Measurements from ENCODE around the gene KCNJ11.

KCNJ11 gene

DNA sequence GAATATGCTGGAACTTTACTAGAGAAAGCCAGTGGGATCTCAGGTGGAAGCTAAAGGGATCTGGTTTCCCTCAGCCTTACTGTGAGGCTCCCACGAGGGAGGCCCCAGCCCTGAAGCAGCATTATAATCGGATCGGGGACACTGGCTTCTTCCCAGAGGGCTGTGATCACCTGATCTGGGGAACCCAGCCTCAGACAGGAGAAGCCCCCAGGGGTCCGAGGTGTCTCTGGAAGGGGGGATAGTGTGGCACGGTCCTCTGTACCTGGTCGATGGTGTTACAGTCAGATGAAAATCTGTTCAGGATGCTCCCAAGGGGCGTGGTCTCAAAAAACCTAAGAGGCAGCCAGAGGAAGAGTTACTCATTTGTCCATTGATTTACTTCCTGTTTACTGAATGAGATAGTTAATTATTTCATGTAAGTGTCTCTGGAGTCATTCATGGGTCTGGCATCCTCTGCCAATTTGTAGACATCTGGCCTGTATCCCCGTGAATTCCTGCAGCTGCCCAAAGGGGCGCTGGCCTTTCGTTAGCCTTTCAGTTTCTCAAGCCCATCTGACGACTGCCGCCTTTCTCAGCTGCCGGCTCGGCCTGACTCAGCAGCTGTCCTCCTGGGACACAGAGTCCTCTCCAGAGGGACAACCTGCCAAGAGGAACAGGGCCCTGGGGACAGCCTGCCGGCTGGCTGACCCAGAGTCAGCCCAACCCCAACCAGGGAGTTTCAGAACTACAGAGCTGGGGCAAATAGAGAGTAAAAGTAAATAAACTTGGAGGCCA is 17.0 kb upstream of the KCNJ11 start:
- in situ Hi-C loops (cut with MboI; ENCODE audit: low pct_unique_long_range_greater_than_20kb, low sequenced_read_pairs, unreplicated experiment): no loop called here
- TF ChIP-seq, protein P1, sequence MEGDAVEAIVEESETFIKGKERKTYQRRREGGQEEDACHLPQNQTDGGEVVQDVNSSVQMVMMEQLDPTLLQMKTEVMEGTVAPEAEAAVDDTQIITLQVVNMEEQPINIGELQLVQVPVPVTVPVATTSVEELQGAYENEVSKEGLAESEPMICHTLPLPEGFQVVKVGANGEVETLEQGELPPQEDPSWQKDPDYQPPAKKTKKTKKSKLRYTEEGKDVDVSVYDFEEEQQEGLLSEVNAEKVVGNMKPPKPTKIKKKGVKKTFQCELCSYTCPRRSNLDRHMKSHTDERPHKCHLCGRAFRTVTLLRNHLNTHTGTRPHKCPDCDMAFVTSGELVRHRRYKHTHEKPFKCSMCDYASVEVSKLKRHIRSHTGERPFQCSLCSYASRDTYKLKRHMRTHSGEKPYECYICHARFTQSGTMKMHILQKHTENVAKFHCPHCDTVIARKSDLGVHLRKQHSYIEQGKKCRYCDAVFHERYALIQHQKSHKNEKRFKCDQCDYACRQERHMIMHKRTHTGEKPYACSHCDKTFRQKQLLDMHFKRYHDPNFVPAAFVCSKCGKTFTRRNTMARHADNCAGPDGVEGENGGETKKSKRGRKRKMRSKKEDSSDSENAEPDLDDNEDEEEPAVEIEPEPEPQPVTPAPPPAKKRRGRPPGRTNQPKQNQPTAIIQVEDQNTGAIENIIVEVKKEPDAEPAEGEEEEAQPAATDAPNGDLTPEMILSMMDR (IDR thresholded peaks at IDR 0.05; ENCODE audit: extremely low read depth, insufficient read depth, missing control alignments): no peak
- no peak for DNase-seq (ENCODE audit: low spot score)

DNA sequence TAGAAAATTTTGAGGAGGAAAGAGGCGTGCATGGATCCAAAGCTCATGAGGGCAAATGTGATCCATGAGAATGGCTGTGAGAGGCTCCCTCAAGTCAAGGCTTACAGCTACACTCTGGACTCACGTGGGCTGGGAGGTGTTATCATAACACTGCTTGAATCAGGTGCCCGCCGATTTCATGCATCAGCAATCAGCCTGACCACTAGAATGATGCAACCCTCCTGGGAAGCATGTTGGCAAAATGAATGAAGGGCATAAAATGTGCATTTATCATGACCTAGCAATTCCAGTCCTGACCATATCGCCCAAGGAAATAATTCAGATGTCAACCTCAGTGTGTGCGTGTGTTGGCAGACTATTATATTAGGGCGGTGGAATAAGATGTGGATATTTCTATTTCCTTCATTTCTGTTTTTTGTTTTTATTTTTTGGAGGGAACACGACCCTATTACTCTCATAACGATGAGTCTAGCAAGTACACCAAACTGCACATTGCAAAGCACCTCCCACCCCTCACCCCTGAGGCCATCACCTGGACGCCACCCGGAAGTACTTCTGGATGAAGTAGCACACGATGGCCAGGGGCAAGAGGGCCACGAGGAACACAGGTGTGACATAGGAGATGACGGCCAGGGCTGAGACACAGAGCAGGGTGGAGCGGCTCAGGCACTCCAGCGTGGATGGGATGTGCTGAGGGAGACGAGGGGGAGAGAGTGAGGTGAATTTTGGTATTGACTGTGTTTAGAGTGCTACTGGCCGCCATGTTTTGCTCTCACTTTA is 15.7 kb upstream of the KCNJ11 start:
- no peak for DNase-seq (ENCODE audit: low spot score)
- TF ChIP-seq, protein P1 (IDR thresholded peaks at IDR 0.05; ENCODE audit: extremely low read depth, insufficient read depth, missing control alignments): no peak
- in situ Hi-C loops (cut with MboI; ENCODE audit: low pct_unique_long_range_greater_than_20kb, low sequenced_read_pairs, unreplicated experiment): no loop called here

DNA sequence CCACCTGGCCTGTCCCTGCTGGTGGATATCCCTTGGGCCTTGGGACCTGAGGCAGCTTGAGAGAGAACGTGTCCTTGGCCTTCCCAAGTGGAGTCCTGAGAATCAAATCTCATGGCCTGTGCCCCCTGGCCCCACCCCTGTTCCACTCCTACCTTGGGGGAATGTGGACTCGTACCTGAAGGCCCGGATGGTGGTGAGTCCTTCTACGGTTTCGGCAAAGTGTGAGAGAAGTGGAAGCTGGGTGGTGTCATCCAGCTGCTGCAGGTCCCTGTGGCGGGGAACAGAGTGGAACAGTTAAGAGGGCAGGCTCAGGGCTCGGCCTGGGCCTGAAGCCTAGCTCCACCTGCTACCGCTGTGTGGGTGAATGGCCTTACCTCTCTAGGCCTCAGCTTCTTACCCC is 14.0 kb upstream of the KCNJ11 start:
- no peak for DNase-seq (ENCODE audit: low spot score)
- in situ Hi-C loops (cut with MboI; ENCODE audit: low pct_unique_long_range_greater_than_20kb, low sequenced_read_pairs, unreplicated experiment): no loop called here
- TF ChIP-seq, protein P1 (IDR thresholded peaks at IDR 0.05; ENCODE audit: extremely low read depth, insufficient read depth, missing control alignments): no peak

DNA sequence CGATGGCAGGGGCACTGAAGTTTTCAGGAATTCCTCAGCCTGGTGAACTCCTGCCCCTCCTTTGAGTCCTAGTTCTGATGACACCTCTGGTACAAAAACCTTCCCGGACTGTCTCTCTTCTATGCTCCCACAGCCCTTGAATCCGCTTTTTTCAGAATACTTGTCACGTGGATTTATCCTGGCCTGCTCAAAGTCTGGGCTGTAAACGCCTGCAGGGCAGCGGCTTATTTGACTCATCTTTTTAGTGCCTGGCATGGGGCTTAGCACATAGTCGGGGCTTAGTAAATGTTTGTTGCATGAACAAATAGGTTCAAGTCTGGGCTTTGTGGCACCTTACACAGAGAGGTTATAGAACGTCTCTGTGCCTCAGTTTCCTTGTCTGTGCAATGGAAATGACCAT is 13.4 kb upstream of the KCNJ11 start:
- DNase-seq (ENCODE audit: low spot score): no peak
- TF ChIP-seq, protein P1 (IDR thresholded peaks at IDR 0.05; ENCODE audit: extremely low read depth, insufficient read depth, missing control alignments): no peak
- in situ Hi-C loops (cut with MboI; ENCODE audit: low pct_unique_long_range_greater_than_20kb, low sequenced_read_pairs, unreplicated experiment): no loop called here

DNA sequence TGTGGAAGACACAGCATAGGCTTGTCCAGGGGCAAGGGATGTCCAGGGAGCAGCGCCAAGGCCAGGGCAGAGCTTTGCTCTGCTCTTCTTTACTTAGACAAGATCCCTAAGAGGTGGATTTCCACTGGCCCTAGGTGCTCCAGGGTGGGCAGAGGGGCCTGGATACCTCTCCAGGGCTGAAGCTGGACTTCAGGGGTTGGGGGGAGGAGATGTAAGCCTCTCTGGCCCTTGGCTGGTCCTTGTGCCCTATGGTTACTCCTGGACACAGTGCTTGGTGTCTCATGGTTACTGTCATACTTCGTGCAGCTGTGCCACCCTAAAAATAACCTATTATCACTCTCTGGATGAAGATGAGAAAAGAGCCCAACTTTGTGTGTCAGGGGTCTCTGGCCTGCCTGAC is 12.9 kb upstream of the KCNJ11 start:
- in situ Hi-C loops (cut with MboI; ENCODE audit: low pct_unique_long_range_greater_than_20kb, low sequenced_read_pairs, unreplicated experiment): no loop called here
- no peak for DNase-seq (ENCODE audit: low spot score)
- TF ChIP-seq, protein P1 (IDR thresholded peaks at IDR 0.05; ENCODE audit: extremely low read depth, insufficient read depth, missing control alignments): no peak

DNA sequence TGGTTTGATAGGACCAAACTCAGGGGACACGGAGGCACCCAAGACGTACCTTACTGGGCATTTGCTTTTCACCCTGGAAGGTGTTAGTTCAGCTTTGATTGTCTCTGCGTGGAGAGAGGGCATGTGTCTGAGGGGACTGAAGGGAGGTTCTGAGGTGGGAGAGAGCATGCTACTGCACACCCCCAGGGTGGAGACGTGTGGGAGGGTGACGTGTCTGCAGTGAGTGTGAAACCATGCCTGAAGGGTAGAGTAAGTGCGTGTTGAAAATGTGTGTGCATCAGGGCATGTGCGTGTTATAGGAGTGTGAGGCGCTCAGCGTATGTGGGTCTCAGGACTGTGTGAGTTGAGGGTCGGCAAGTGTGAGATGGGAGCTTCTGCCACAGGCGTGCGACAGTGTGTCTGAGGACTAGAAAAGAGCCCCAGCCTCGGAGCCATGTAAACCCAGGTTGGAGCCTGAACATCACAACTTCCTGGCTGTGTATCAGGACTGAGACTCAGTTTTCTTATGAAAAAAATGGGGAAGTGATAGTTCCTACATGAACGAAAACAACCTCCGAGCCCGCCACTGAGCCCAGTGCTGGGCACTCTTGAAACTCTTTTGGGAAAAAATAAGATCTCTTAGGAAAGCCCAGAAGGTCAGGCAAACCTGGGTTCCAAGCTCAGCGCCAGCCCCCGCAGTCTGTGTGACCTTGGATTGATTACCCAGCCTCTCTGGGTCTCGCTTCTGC is 11.8 kb upstream of the KCNJ11 start:
- TF ChIP-seq, protein P1 (IDR thresholded peaks at IDR 0.05; ENCODE audit: extremely low read depth, insufficient read depth, missing control alignments): no peak
- no peak for DNase-seq (ENCODE audit: low spot score)
- in situ Hi-C loops (cut with MboI; ENCODE audit: low pct_unique_long_range_greater_than_20kb, low sequenced_read_pairs, unreplicated experiment): no loop called here
